IMR-90 (cell line): Measurements from ENCODE around the gene LRRC56. TPM values are rescaled to one million over a fixed set of nuclear protein-coding genes. Genes with fewer than 3 reads are reported as not detected.
A peak's percentile ranks its signal among the peaks of the same experiment; 100 is the strongest.

Experiments used
- ATAC-seq: fragments of 200-7000 bp; cut with Tn5 transposase; 2 replicates; pipeline ENCODE4 v1.9.1; 2020; ENCODE audit warnings: low read depth, mild to moderate bottlenecking, moderate library complexity
- BruUV-seq: library from RNA; stranded (reverse); fragments of 400-500 nt; replicated peaks from 2 replicates; lab custom pipeline; 2021; lab: Mats Ljungman, UMichigan
- CTCF ChIA-PET: fragments of 300-600 bp; formaldehyde crosslinking; extraction: SDS; loops from one replicate; lab custom pipeline; 2021; ENCODE audit warnings: antibody characterized with exemption; lab: Yijun Ruan, JAX
- POLR2A ChIA-PET: fragments of 300-600 bp; sonication (Branson Sonifier 250); formaldehyde crosslinking; loops from one replicate; lab custom pipeline; 2022; ENCODE audit warnings: antibody characterized with exemption; ENCODE audit not compliant: unreplicated experiment; lab: Charles Lee
- DNase-seq: peaks from one replicate; pipeline ENCODE4 v3.0.0; 2013
- H2AFZ ChIP-seq: replicated peaks from 2 replicates; pipeline ENCODE3; 2013; ENCODE audit warnings: low read length, mild to moderate bottlenecking; ENCODE audit not compliant: poor library complexity
- H2AK5ac ChIP-seq: 2 replicates; pipeline ENCODE4 v1.6.1; 2013; ENCODE audit warnings: low read depth, low read length, inconsistent platforms
- H2AK9ac ChIP-seq: replicated peaks from 2 replicates; pipeline ENCODE3; 2013; ENCODE audit warnings: mild to moderate bottlenecking, low read depth, low read length, moderate library complexity; ENCODE audit not compliant: poor library complexity
- H2BK120ac ChIP-seq: 2 replicates; pipeline ENCODE4 v1.6.1; 2013; ENCODE audit warnings: low read depth, low read length, inconsistent platforms
- H2BK15ac ChIP-seq: 3 replicates; pipeline ENCODE4 v1.6.1; 2013; ENCODE audit warnings: low read depth, low read length, inconsistent platforms
- H2BK20ac ChIP-seq: 2 replicates; pipeline ENCODE4 v1.6.1; 2013; ENCODE audit warnings: low read depth, mild to moderate bottlenecking, inconsistent platforms, low read length, moderate library complexity
- H2BK5ac ChIP-seq: 2 replicates; pipeline ENCODE4 v1.6.1; 2013; ENCODE audit warnings: mild to moderate bottlenecking, low read depth, low read length, inconsistent platforms; ENCODE audit not compliant: poor library complexity, severe bottlenecking
- H3K14ac ChIP-seq: replicated peaks from 2 replicates; pipeline ENCODE4 v1.6.1; 2013; ENCODE audit warnings: low read depth, low read length, inconsistent platforms
- H3K18ac ChIP-seq: 2 replicates; pipeline ENCODE4 v1.6.1; 2013; ENCODE audit warnings: low read depth, low read length, control low read depth
- H3K23ac ChIP-seq: 2 replicates; pipeline ENCODE4 v1.6.1; 2013; ENCODE audit warnings: low read depth, low read length, inconsistent platforms
- H3K27ac ChIP-seq: 2 replicates; pipeline ENCODE4 v1.5.1; 2013; ENCODE audit warnings: mild to moderate bottlenecking, control low read depth, low read length; ENCODE audit not compliant: insufficient read depth
- H3K27me3 ChIP-seq: 2 replicates; pipeline ENCODE4 v1.6.1; 2013; ENCODE audit warnings: low read length; ENCODE audit not compliant: control insufficient read depth, insufficient read depth
- H3K36me3 ChIP-seq: 2 replicates; pipeline ENCODE4 v1.6.1; 2013; ENCODE audit warnings: low read length, mixed read lengths; ENCODE audit not compliant: control insufficient read depth, insufficient read depth
- H3K4ac ChIP-seq: 2 replicates; pipeline ENCODE4 v1.6.1; 2013; ENCODE audit warnings: low read depth, low read length, inconsistent platforms
- H3K4me1 ChIP-seq: 2 replicates; pipeline ENCODE4 v1.6.1; 2013; ENCODE audit warnings: low read length, mixed read lengths; ENCODE audit not compliant: control insufficient read depth, insufficient read depth
- H3K4me2 ChIP-seq: 2 replicates; pipeline ENCODE4 v1.6.1; 2013; ENCODE audit warnings: low read depth, mild to moderate bottlenecking, control low read depth, low read length, moderate library complexity
- H3K4me3 ChIP-seq: 2 replicates; pipeline ENCODE4 v1.5.1; 2013; ENCODE audit warnings: low read depth, mild to moderate bottlenecking, control low read depth, low read length, moderate library complexity; ENCODE audit not compliant: insufficient read depth
- H3K56ac ChIP-seq: 2 replicates; pipeline ENCODE4 v1.6.1; 2013; ENCODE audit warnings: low read length, inconsistent platforms; ENCODE audit not compliant: insufficient read depth; ENCODE audit errors: extremely low read depth
- H3K79me1 ChIP-seq, 2 experiments: 2 replicates each; pipeline ENCODE4 v1.6.1; 2013; ENCODE audit warnings: low read length in 2 of 2, inconsistent platforms in 1 of 2, low read depth in 1 of 2
- H3K9ac ChIP-seq: 2 replicates; pipeline ENCODE4 v1.6.1; 2013; ENCODE audit warnings: low read depth, low read length, control low read depth
- H3K9me1 ChIP-seq: 2 replicates; pipeline ENCODE4 v1.6.1; 2013; ENCODE audit warnings: low read length, inconsistent platforms; ENCODE audit not compliant: insufficient read depth
- H3K9me3 ChIP-seq: 2 replicates; pipeline ENCODE4 v1.6.1; 2013; ENCODE audit warnings: low read length; ENCODE audit not compliant: control insufficient read depth, insufficient read depth
- H4K20me1 ChIP-seq: 2 replicates; pipeline ENCODE4 v1.6.1; 2013; ENCODE audit warnings: low read length, inconsistent platforms; ENCODE audit not compliant: insufficient read depth
- H4K5ac ChIP-seq: 2 replicates; pipeline ENCODE4 v1.6.1; 2013; ENCODE audit warnings: mild to moderate bottlenecking, low read depth, low read length, control low read depth
- H4K8ac ChIP-seq, 2 experiments: 2 replicates each; pipeline ENCODE4 v1.6.1; 2013; ENCODE audit warnings: low read depth in 2 of 2, low read length in 2 of 2, control low read depth in 1 of 2, inconsistent platforms in 1 of 2
- H4K91ac ChIP-seq: 2 replicates; pipeline ENCODE4 v1.6.1; 2013; ENCODE audit warnings: low read depth, low read length, inconsistent platforms; ENCODE audit not compliant: insufficient read depth
- BHLHE40 ChIP-seq: fragments of 150-350 bp; IDR thresholded peaks from 2 replicates; pipeline ENCODE4 v1.6.1; 2016; ENCODE audit warnings: mild to moderate bottlenecking, low read depth, low read length
- CHD1 ChIP-seq: IDR thresholded peaks from 2 replicates; pipeline ENCODE4 v1.6.1; 2012; ENCODE audit warnings: low read depth, low read length, improper control_type of control experiment
- FOS ChIP-seq: fragments of 150-350 bp; IDR thresholded peaks from 2 replicates; pipeline ENCODE4 v1.6.1; 2016; ENCODE audit warnings: low read depth, low read length
- MAZ ChIP-seq: IDR thresholded peaks from 2 replicates; pipeline ENCODE4 v1.6.1; 2012; ENCODE audit warnings: low read depth, mild to moderate bottlenecking, low read length, improper control_type of control experiment, moderate library complexity, borderline replicate concordance
- MXI1 ChIP-seq: IDR thresholded peaks from 2 replicates; pipeline ENCODE4 v1.6.1; 2012; ENCODE audit warnings: low read depth, mild to moderate bottlenecking, low read length, moderate library complexity, borderline replicate concordance
- NFE2L2 ChIP-seq: fragments of 150-350 bp; IDR thresholded peaks from 2 replicates; pipeline ENCODE4 v1.6.1; 2016; ENCODE audit warnings: low read depth, mild to moderate bottlenecking, low read length
- POLR2A ChIP-seq: IDR thresholded peaks from 2 replicates; pipeline ENCODE4 v1.6.1; 2012; ENCODE audit warnings: mild to moderate bottlenecking, low read depth, low read length
- SMC3 ChIP-seq: fragments of 150-350 bp; IDR thresholded peaks from 2 replicates; pipeline ENCODE4 v1.6.1; 2016; ENCODE audit warnings: low read depth, mild to moderate bottlenecking, antibody characterized with exemption, low read length, moderate library complexity
- WGBS, 2 experiments: methylation state at CpG; one replicate each; pipeline versions ENCODE4 v1.1.5 to v1.1.7; 2013; ENCODE audit warnings: missing lambda C conversion rate in 2 of 2; ENCODE audit not compliant: insufficient read length in 1 of 2; ENCODE audit errors: extremely low coverage in 2 of 2; 5-methylcytosine and 5-hydroxymethylcytosine counted together
- dilution Hi-C: fragments of 300-500 bp; cut with HindIII; formaldehyde crosslinking; loops from one replicate; pipeline ENCODE4 v1.14.3; 2018; ENCODE audit warnings: low sequenced_read_pairs; ENCODE audit not compliant: unreplicated experiment
- in situ Hi-C: fragments of 300-500 bp; cut with MboI; formaldehyde crosslinking; loops from 3 replicates; pipeline ENCODE4 v1.14.3; 2019; ENCODE audit warnings: low sequenced_read_pairs, inconsistent platforms, mixed read lengths
- intact Hi-C: fragments of 100-400 bp; cut with micrococcal nuclease; formaldehyde crosslinking; loops from 2 replicates; pipeline ENCODE4 v1.10.0; 2022
- polyA plus RNA-seq, 3 experiments: library from polyadenylated mRNA; depleted of rRNA; stranded (reverse); fragments of >200 nt; gene quantifications; 2 replicates each; pipeline ENCODE4 v1.2.3, GENCODE V29; 2012; ENCODE audit warnings: low replicate concordance in 1 of 3
- total RNA-seq: library from RNA; depleted of rRNA; stranded (reverse); fragments of >200 nt; gene quantifications from 2 replicates; pipeline ENCODE4 v1.2.3, GENCODE V29; 2012
- TF ChIP-seq, protein P1 (sequence below): fragments of 150-350 bp; IDR thresholded peaks from 2 replicates; pipeline ENCODE4 v1.6.1; 2017; ENCODE audit warnings: mild to moderate bottlenecking, antibody characterized with exemption, low read length, low read depth

LRRC56 gene
- total and polyA plus RNA-seq, 2 of the 4 experiments (the other 2 are of a cell fraction): 0.36 to 1.3 TPM

DNA sequence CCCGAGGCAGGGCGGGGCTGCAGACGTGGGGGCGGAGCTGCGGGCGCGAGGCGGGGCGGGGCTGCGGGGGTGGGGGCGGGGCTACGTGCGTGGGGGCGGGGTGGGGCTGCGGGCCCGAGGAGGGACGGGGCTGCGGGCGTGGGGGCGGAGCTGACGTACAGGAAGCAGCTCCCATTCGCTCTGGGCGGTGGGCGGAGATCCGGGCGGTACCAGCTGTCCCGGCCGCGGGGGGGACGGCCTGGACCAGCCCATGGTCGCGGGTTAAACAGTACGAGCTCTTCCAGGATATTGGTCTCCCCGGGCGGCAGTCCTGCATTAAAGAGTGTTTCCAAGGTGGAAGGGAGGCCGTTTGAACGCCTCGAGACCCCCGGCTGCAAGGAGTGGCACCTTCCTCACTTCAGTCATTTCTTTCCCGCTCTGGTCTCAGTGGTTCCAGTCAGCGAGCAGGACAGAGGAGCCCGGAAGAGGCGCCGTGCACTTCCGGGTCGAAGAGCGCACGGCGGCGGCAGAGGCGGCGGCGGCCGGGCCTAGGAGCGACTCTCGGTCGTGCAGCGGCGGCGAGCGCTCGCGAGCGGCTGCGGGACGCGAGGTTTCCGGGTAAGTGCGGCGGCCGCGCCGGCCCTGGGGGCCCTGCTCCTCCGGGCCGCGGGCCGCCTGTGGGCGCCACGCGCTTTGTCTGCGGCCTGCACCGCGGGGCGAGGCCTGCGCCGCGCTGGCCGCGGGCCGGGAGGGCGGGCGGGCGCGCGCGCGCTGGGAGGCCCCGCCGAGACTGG lies 38.9 kb downstream of the LRRC56 start, which contains the start of gene PHRF1:
TSS of gene PHRF1 (plus strand) at position 475 of the 773 bp plus-strand sequence. CDS start 5,043 bp downstream, outside the sequence.
- peak within 1 kb of the TSS; percentile 91 for H4K5ac ChIP-seq
- dilution Hi-C loops (no loop called here), in situ Hi-C loops (no loop called here), intact Hi-C loops (no loop called here)
- 0% methylated on average over 31 of the region's 99 CpGs; no CpG with 5 or more reads in 1 of the 2 experiments for WGBS, 2 experiments
- peak within 1 kb of the TSS; percentile 99 for H2BK15ac ChIP-seq
- peak within 1 kb of the TSS; percentile 97 for H3K9ac ChIP-seq
- H3K27me3 ChIP-seq: no peaks in the 10 kb centered on the region; the same call in 1 of the 2 replicates
- H3K4ac ChIP-seq: peak within 1 kb of the TSS; percentile 98
- peak within 1 kb of the TSS; percentile 99 for H3K14ac ChIP-seq
- TF ChIP-seq POLR2A (peak; percentile 87), BHLHE40 (peak; percentile 99), FOS (no peak), NFE2L2 (no peak), CHD1 (peak; percentile 98; the same call in 1 of the 2 replicates), MAZ (peak; percentile 49; the same call in 1 of the 2 replicates), MXI1 (peak; percentile 36; the same call in 1 of the 2 replicates), SMC3 (no peak)
- TF ChIP-seq, protein P1, sequence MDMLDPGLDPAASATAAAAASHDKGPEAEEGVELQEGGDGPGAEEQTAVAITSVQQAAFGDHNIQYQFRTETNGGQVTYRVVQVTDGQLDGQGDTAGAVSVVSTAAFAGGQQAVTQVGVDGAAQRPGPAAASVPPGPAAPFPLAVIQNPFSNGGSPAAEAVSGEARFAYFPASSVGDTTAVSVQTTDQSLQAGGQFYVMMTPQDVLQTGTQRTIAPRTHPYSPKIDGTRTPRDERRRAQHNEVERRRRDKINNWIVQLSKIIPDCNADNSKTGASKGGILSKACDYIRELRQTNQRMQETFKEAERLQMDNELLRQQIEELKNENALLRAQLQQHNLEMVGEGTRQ: no peak
- peak within 1 kb of the TSS; percentile 99 for H2BK120ac ChIP-seq
- H4K91ac ChIP-seq: peak within 1 kb of the TSS; percentile 99
- peak within 1 kb of the TSS; percentile 100 for H2AFZ ChIP-seq
- H3K9me1 ChIP-seq: peaks cover 17% of the 10 kb centered on the region
- H4K8ac ChIP-seq: peak within 1 kb of the TSS; percentile 88 to 100
- peaks cover 16% of the 10 kb centered on the region for H3K4me1 ChIP-seq
- peak within 1 kb of the TSS; percentile 88 for H3K18ac ChIP-seq
- ChIA-PET POLR2A (no interaction called here), CTCF (no interaction called here)
- H3K36me3 ChIP-seq: peaks cover 3% of the 10 kb centered on the region; the same call in 1 of the 2 replicates
- H3K27ac ChIP-seq: peak within 1 kb of the TSS; percentile 95
- peak within 1 kb of the TSS; percentile 95 for H3K4me2 ChIP-seq
- H2AK9ac ChIP-seq: peak within 1 kb of the TSS; percentile 97
- peak within 1 kb of the TSS; percentile 99 for H2BK5ac ChIP-seq
- H3K79me1 ChIP-seq: peaks cover 2 to 32% of the 10 kb centered on the region in 2 experiments; a peak in 3 of 4 replicates
- H3K23ac ChIP-seq: peak within 1 kb of the TSS; percentile 97
- H3K56ac ChIP-seq: peak within 1 kb of the TSS; percentile 99
- H3K4me3 ChIP-seq: peak within 1 kb of the TSS; percentile 96
- ATAC-seq: peak; percentile 93
- H3K9me3 ChIP-seq: no peaks in the 10 kb centered on the region
- DNase-seq: peak; percentile 92
- H2AK5ac ChIP-seq: peak within 1 kb of the TSS; percentile 94
- no TSS peak for BruUV-seq
- peaks cover 49% of the 10 kb centered on the region for H4K20me1 ChIP-seq
- peak within 1 kb of the TSS; percentile 95 for H2BK20ac ChIP-seq
